GM21576 (cell line): ENCODE data around the gene HKDC1.
"Not testable (repeated sequence)": the region's sequence is repeated elsewhere in the genome, so short reads cannot be mapped to it uniquely, and the experiment has no call there.

ENCODE experiments used
- ATAC-seq: cut with Tn5 transposase; IDR thresholded peaks from one replicate; pipeline ENCODE4 v1.9.1; 2021; ENCODE audit warnings: mild to moderate bottlenecking, moderate library complexity; ENCODE audit not compliant: unreplicated experiment

The HKDC1 gene

DNA sequence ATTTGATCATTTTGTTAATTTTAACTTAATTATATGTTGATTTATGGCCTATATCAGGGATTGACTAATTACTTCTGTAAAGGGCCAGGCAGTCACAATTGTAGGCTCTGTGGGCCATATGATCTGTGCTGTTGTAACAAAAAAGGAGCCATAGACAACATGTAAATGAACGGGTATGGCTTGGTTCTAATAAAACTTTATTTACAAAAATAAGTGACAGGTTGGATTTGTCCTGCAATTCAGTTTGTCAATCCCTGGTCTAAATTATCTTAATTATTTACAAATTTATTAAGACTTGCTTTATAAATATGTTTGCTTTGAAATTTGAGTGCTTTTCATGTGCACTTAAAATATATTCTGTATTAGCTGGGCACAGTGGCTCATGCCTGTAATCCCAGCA is 55.3 kb downstream of the HKDC1 start:
- ATAC-seq = no peak

DNA sequence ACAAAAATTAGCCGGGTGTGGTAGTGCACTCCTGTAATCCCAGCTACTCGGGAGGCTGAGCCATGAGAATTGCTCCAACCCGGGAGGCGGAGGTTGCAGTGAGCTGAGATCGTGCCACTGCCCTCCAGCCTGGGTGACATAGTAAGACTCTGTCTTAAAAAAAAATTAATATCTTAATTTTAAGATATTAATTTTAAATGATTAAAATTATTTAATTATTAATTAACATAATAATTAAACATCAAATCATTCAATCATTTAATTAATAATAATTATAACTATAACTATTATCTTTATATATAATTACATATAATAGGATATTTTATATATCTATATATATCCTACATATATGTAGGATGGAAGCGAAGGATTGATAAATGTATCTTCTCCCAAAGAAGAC is 56.4 kb downstream of the HKDC1 start:
- ATAC-seq = no peak

DNA sequence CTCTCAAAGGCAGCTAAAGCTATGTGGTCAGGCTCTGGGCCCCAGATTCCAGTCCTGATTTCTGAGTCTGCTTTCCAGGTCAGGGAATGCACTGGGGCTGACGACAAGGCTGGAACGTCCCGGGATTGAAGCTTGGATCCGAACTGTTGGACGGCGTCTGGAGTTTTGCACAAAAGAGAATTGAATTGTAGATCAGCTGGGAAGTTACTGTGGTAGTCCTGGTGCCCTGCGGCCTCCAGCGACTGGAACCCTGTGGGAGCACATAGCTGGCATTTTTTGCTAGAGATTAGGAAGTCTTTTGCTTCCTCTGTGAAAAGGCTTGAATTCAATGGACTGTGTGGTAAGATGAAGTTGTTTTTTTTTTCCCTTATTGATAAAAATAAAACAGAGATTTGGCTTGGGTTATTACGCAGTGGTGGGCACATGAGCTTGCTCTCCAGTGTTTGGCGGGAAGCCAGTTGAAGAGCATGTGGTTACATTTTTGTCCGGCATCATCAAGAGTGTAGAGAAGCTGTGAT is 58.4 kb downstream of the HKDC1 start, which contains the start of gene HK1:
Gene HK1, plus strand, starts transcription at position 51 of the 518 bp plus-strand sequence.
- ATAC-seq = no peak

DNA sequence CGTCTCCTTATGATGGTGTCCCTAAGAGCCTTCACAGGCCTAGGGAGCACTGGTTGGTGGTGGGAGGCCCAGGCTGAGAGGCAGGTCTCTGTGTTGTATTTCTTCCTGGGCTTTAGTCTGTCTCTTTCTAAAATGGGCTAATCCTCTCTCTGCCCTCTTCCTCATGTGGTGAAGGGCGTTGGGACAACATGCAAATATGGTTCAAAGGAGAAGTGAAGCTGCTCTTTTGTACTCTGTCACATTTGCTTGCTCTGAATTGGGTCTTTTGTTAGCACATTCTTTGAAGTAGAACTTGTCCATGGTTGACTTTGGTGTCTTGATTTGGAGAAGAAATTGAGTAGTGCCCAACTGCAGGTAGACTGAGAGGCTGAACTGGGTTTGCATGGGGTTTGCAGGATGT is 59.0 kb downstream of the HKDC1 start:
- no peak for ATAC-seq

DNA sequence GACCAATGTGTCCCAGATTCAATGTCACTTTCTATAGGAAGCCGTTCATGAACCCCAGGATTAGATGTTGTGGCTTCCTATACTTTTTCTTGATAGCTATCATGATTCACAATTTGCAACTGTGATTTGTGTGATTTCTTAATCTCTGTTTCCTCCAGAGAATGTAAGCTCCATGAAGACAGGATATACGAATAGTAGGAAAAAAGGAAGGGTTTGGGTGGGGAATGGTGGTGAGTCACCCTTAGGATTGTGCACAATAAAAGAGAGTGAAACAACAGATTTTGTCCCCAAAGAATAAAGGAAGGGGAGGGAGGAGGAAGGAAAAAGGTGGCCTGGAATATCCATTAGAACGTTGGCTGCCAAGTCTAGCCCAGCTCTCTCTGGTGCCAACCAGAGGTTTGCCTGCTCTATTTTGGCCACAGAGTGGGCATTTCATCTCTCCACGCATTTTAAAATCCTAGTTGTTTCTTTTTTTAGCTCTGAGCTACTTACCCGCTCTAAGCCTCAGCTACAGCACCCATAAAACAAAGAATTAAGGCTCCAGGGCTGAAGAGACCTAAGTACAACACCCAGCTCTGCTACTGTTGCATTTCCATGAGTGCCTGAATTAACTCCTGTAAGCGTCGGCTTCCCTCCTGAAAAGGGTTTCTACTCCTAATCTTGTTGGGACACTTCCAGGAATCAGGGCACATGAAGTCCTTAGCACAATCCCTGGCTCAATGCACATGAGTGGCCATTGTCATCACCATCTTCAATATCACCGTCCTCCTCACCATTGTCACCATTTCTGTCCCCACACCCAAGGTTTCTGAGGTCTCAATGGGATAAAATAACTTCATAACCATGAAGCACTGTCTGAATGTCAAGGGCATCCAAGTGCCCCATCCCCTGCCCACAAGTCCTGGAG is 61.6 kb downstream of the HKDC1 start:
- ATAC-seq = no peak

DNA sequence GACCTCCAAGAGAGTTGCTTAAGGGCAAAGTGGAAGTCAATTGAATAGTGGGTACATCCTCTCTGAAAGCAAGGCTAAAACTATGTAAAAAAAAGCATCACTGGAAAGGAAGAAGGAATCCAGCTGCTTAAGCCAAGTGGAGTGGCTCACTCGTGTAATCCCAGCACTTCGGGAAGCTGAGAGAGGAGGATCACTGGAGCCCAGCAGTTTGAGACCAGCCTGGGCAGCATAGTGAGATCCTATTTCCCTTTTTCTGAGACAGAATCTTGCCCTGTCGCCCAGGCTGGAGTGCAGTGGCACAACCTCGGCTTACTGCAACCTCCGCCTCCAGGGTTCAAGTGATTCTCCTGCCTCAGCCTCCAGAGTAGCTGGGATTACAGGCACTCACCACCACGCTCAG is 64.3 kb downstream of the HKDC1 start:
- not testable (repeated sequence) for ATAC-seq

DNA sequence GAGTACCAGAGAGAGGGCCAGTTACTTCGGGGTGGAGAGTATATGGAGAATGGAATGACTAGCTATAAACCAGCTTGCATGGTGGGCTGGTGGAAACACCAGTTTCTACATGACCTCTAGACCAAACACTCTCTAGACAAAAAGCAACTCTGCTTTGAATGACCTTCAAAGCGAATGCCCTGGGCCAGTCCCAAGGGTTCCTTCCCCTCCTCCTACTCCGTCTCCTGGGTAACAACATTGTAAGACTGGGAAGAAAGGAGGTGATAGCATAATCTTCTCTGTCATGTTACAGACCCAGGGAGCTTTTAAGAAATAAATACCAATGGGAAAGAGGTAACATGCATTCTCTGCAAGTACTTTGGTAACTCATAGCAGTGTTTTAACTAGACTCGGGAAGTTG is 65.6 kb downstream of the HKDC1 start:
- ATAC-seq = no peak

DNA sequence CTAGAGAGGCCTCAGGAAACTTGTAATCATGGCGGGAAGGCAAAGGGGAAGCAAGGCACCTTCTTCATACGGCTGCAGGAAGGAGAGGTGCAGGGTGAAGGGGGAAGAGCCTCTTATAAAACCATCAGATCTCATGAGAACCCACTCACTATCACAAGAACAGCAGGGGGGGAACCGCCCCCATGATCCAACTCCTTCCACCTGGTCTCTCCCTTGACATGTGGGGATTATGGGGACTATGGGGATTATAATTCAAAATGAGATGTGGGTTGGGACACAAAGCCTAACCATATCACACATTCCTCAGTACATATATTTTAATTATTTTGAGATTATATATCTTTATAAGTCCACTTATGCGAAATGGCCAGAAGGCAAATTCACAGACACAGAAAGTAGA is 67.0 kb downstream of the HKDC1 start:
- no peak for ATAC-seq

DNA sequence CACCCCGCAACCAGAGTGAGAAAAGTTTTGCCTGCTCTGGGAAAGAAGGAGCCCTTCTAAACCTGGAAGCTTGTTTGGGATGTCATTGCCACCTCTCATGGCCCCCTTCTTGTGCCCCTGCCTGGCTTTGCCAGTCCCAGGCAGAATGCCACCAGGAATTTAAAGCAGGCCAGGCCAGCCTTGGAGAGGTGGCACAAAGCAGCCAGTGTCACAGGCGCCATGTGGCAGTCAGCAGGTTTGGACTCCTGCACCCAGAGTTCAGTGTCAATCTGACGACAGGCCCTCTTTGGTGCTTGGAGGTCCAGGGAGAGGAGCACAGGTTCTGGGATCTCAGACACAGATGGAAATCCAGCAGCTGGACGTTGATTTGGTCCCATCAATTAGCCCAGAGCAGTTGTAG is 70.9 kb downstream of the HKDC1 start:
- ATAC-seq = no peak

DNA sequence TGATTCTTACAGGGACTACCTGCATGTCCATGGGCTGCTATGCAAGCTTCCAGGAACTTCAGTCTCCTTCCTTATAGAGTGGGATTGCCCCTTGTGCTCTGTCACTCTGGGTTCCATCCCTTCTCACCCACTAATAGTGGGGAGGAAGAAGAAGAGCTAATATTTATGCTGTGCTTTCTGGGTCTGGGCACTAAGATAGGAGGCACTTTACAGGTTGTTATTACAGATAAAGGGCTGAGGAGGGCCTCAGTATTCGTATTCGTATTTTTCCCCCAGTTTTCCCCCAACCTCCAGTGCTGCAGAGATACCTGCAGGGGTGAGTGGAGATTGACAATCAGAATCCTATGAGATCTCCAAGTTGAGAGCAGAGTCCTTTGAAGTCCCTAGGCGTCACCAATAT is 72.3 kb downstream of the HKDC1 start:
- ATAC-seq = no peak

DNA sequence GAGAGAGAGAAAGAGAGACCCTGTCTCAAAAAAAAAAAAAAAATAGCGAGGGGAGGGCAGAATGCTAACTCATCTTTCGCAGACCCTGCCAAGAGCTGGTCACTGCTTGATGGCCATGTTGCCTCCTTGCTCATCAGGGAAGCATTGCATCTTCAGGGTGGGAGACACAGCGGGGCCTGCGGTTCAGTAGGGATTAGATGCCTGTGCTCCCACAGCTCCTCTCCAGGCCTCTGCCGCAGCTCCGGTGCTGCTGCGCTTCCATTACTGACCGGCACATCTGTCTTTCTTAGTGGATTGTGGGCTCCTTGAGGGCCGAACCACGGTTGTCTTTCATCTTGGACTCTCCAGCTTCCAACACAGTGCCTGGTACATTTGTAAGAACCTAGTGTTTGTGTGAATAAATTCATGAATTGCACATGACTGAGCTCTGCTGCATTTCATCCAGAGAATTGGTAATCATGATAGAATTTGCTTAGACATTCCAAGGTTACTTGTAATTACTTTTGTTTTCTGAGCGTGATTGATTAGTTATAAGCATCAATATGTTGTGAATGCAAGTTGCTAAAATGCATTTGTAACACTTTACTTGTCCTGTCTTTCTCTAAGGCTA is 75.0 kb downstream of the HKDC1 start:
- no peak for ATAC-seq

DNA sequence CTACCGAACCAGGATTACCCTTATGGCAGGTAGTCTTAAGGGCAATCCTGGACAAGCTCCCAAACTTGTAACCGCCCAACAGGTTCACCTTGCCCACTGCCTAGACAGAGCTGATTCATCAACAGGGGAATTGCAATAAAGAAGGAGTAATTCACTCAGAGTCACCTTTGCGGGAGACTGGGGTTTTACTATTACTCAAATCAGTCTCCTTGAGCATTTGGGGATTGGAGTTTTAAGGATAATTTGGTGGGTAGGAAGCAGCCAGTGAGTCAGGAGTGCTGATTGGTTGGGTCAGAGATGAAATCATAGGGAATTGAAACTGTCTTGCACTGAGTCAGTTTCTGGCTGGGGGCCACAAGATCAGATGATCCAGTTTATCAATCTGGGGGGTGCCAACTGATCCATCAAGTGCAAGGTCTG is 83.5 kb downstream of the HKDC1 start:
- no peak for ATAC-seq

DNA sequence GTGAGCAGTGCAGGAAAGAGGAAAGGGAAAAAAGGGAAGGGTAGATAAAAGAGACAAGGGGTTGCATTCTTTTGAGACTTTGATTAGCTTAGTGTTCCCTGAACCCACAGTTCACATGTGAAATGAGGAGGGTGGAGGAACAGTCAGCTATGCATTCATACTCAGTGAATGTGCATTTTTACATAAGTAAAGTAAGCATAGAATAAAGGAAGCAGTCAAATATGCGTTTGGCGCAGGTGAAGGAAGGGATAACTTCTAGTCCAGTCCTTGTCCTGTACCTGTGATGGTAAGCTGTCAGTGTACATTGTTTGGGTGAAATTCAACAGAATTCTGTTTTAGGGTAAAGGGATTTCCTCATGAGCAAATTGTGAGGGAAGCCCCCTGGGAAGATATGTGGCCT is 86.3 kb downstream of the HKDC1 start:
- no peak for ATAC-seq

DNA sequence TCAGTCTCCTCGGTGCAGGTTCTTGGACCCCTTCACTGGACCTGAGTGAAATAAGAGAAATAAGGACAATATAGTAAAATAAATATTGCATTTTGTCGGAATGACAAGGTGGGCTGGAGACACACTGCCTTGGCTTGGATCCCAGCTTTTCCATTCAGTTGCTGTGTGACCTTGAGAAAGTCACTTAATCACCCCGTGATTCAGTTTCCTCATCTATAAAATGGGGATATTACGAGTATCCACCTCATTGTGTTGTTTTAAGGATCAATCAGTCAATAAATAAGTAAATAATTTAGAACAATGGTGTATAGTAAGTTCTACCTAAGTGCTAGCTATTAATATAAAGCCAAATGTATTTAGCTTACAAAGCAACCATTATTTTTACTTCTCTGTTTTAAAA is 87.3 kb downstream of the HKDC1 start:
- no peak for ATAC-seq

DNA sequence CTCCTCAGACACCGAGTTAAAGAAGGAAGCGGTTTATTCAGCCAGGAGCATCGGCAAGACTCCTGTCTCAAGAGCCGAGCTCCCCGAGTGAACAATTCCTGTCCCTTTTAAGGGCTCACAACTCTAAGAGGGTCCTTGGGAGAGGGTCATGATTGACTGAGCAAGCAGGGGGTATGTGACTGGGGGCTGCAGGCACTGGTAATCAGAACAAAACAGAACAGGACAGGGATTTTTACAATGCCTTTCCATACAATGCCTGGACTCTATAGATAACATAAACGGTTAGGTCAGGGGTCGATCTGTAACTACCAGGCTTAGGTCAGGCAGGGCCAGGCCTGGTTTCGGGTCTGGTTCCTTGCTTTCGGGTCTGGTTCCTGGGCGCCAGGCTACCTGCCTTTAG is 88.2 kb downstream of the HKDC1 start:
- ATAC-seq = not testable (repeated sequence)

DNA sequence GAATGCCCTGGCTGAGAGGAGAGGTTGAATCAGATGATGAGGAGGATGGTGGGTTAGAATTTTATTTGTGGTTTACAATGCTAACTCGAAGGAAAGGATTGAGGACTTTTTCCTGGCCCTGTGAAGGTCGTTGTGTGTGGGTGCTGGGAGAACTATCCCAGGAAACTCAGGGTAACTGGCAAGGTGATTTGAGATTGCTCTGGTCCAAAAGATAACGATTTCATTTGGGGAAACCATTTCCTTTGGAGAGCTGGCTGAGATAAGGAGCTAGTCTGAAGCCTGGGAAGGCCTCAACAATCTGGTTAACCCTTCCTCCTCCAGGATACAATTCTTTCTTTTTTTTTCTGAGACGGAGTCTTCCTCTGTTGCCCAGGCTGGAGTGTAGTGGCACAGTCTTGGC is 91.2 kb downstream of the HKDC1 start:
- ATAC-seq = no peak

DNA sequence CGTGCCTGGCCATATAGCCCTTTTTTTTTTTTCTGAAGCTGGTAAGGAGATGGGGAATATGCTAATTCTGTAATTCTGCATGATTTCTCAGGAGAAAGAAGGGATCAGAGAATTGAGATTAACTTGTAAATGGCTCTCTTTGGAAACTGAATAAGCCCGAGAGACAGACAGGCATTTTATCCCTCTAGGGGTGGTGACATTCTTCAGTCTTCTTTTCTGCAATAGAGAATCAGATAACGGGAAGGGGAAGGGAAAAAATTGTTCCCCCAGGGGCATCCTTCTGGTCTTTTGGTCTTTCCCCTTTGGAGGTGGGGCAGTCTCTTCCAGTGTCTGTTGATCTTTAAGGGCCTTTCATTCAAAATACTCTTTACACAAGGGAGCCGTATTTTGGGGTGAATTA is 92.4 kb downstream of the HKDC1 start:
- ATAC-seq = no peak

DNA sequence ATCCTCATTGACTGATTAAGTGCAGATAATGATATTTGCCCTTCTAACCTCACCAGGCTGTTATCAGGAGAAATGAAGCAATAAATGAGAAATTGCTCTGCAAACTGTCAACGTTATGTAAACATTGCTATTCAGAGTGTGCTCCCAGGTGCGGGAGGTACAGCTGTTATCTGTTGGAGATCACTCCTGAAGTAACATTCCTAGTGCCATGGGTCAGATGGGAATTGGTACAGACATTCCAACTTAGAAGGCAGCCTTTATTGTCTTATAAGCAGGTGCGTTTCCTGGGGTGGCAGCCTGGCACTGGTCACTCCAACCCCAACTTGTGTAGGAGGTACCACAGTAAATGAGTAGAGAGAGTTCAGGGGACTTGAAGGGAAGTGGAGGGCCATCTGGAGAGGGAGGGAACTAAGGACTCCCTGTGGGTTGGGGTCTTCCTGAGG is 95.0 kb downstream of the HKDC1 start:
- ATAC-seq = no peak

DNA sequence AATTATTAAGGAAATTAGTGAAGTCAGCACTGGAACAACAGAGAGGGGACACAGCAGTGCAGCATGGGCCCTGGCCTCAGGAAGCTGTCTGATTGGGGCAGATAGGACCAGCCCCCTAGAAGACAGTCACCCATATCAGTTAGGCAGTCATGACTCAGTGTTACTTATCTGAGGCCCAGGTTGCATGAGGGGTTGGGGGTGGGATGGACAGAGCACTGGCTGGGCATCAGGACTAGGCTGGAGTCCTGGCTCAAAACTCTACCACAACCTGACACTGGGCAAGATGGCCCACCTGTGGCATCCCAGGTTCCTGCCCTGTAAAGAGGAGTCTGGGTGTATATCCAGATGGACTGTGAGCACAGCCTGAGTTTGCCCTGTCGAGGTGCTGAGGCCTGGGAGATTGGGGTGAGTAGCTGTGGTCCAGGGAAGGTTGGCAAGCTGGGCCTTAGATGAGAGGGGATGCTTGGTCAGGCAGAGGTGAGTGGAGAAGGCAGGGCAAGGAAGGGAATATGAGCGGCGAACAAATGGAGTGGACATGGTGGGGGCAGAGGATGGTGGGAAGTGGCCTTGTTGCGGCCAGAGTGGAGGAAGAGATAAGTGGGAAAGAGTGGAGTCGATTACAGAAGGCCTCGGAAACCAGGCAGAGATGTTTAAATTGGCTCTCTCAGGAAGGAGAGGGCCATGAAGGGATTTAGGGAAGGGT is 95.6 kb downstream of the HKDC1 start:
- ATAC-seq = no peak

DNA sequence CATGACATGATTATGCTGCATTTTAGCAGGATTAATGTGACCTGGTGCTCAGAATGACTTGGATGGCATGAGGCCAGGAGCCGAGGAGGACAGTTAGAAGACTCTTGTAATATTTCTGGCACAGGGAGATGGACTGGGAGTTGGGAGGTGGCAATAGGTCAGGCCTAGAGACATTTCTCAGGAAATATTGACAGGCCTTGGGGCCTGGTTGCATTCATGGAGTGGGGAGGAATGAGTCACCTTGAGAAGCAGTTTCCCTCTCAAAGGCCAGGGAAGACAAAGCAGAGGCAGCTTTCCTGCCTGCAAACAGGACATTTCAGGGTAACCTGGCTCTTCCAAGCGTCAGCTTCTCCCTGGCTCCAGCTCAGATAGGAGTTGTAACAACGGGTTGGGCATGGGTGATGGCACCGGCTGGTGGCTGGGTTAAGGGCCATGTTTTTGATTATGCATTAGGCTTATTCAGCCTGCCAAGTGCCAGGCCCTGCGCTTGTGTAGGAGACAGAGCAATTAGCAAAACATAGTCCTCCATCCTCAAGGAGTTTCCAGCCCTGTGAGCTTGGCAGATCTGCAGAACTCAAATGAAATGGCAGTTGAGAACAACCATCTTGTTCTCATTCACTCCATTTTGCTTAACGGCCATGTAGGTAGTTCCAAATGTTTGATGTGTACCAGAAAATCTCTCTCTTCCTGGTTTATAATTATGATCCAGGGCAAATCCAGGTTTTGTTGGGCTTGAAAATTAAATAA is 96.4 kb downstream of the HKDC1 start:
- ATAC-seq = no peak
